ENCODE data around the gene MYL6B.

GRCh38 chr12:56161690-56162351 is 9.4 kb downstream of the MYL6B start:
- TF ChIP-seq POLR2A (IDR thresholded peaks at IDR 0.05) (no peak), CTCF (IDR thresholded peaks at IDR 0.05) (no peak)

All from right lobe of liver (tissue), 4 donors.